NCI-H510A treated with DMSO at 0.1 percent for 48 hours (cell line): ENCODE results near the gene FAM120B.
"Not testable (repeated sequence)": the region's sequence is repeated elsewhere in the genome, so short reads cannot be mapped to it uniquely, and the experiment has no call there.

Experiments used
- DNase-seq: peaks from one replicate; lab custom pipeline; 2025; lab: John Stamatoyannopoulos, UW

FAM120B gene

GRCh38 chr6:170383466-170384035 lies 77.0 kb downstream of the FAM120B start:
- no peak for DNase-seq

GRCh38 chr6:170385506-170385905 lies 78.9 kb downstream of the FAM120B start:
- DNase-seq, result no peak

- DNase-seq, result no peak
Observed at GRCh38 chr6:170388113-170388512, 81.6 kb downstream of the FAM120B start.

GRCh38 chr6:170393033-170393432 lies 86.5 kb downstream of the FAM120B start:
- no peak for DNase-seq

- no peak for DNase-seq
Observed at GRCh38 chr6:170393807-170394399, 87.3 kb downstream of the FAM120B start.

GRCh38 chr6:170394980-170395379 lies 88.4 kb downstream of the FAM120B start:
- DNase-seq, result no peak

GRCh38 chr6:170398743-170399369 lies 92.3 kb downstream of the FAM120B start:
- not testable (repeated sequence) for DNase-seq

GRCh38 chr6:170399955-170400558 lies 93.5 kb downstream of the FAM120B start:
- not testable (repeated sequence) for DNase-seq

- peak; percentile 30 for DNase-seq
Observed at GRCh38 chr6:170402318-170403040, 95.9 kb downstream of the FAM120B start.

- peak; percentile 18 for DNase-seq
Observed at GRCh38 chr6:170403451-170403850, 96.9 kb downstream of the FAM120B start.

- DNase-seq, result no peak
Observed at GRCh38 chr6:170404036-170404435, 97.5 kb downstream of the FAM120B start.

- DNase-seq, result peak; percentile 88
Observed at GRCh38 chr6:170404697-170405096, 98.1 kb downstream of the FAM120B start.

GRCh38 chr6:170405311-170405975 lies 98.9 kb downstream of the FAM120B start:
- DNase-seq, result no peak

GRCh38 chr6:170407200-170407599 lies 100.6 kb downstream of the FAM120B start:
- no peak for DNase-seq

GRCh38 chr6:170407932-170408331 lies 101.4 kb downstream of the FAM120B start:
- DNase-seq, result no peak

- not testable (repeated sequence) for DNase-seq
Observed at GRCh38 chr6:170409746-170410145, 103.2 kb downstream of the FAM120B start.

GRCh38 chr6:170410241-170410640 lies 103.7 kb downstream of the FAM120B start:
- DNase-seq, result no peak

- DNase-seq, result no peak
Observed at GRCh38 chr6:170415318-170415717, 108.8 kb downstream of the FAM120B start.

- no peak for DNase-seq
Observed at GRCh38 chr6:170416303-170416702, 109.7 kb downstream of the FAM120B start.

GRCh38 chr6:170416959-170417606 lies 110.5 kb downstream of the FAM120B start:
- no peak for DNase-seq

GRCh38 chr6:170417881-170418280 lies 111.3 kb downstream of the FAM120B start:
- no peak for DNase-seq
